HEK293T (cell line): ENCODE measurements around the gene TRIM29.
A peak's percentile ranks its signal among the peaks of the same experiment; 100 is the strongest.

Experiments used
- CTCF ChIA-PET: fragments of 350-600 bp; formaldehyde crosslinking; extraction: SDS; loops from one replicate; lab custom pipeline; 2021; ENCODE audit warnings: antibody characterized with exemption, inconsistent platforms; lab: Yijun Ruan, JAX
- POLR2A ChIA-PET: fragments of 350-600 bp; formaldehyde crosslinking; extraction: SDS; loops from one replicate; lab custom pipeline; 2020; ENCODE audit warnings: antibody characterized with exemption, inconsistent platforms; lab: Yijun Ruan, JAX
- DNase-seq: peaks from one replicate; pipeline ENCODE4 v3.0.0; 2012; ENCODE audit warnings: mixed read lengths; ENCODE audit errors: extremely low spot score
- ARNT ChIP-seq: fragments of 450-650 bp; IDR thresholded peaks from 2 replicates; pipeline ENCODE4 v1.6.1; 2017; ENCODE audit warnings: mild to moderate bottlenecking
- BHLHE40 ChIP-seq: fragments of 450-650 bp; IDR thresholded peaks from 2 replicates; pipeline ENCODE4 v1.6.1; 2016; ENCODE audit warnings: mild to moderate bottlenecking, moderate library complexity, borderline replicate concordance
- CTBP1 ChIP-seq: fragments of 450-650 bp; IDR thresholded peaks from 2 replicates; pipeline ENCODE4 v1.6.1; 2016; ENCODE audit warnings: borderline replicate concordance
- ELF4 ChIP-seq: fragments of 450-650 bp; IDR thresholded peaks from 2 replicates; pipeline ENCODE4 v1.6.1; 2017; ENCODE audit warnings: antibody characterized with exemption
- FOXA1 ChIP-seq: fragments of 450-650 bp; IDR thresholded peaks from 2 replicates; pipeline ENCODE4 v1.6.1; 2016; ENCODE audit warnings: mild to moderate bottlenecking
- FOXK2 ChIP-seq: fragments of 450-650 bp; IDR thresholded peaks from 2 replicates; pipeline ENCODE4 v1.6.1; 2016; ENCODE audit warnings: mild to moderate bottlenecking
- FOXM1 ChIP-seq: fragments of 450-650 bp; IDR thresholded peaks from 2 replicates; pipeline ENCODE4 v1.6.1; 2017; ENCODE audit warnings: mild to moderate bottlenecking, borderline replicate concordance
- HDGF ChIP-seq: fragments of 450-650 bp; IDR thresholded peaks from 2 replicates; pipeline ENCODE4 v1.6.1; 2017; ENCODE audit warnings: antibody characterized with exemption, borderline replicate concordance
- L3MBTL2 ChIP-seq: fragments of 450-650 bp; conservative IDR thresholded peaks from 2 replicates; pipeline ENCODE4 v1.6.1; 2016; ENCODE audit warnings: mild to moderate bottlenecking
- LEF1 ChIP-seq: fragments of 450-650 bp; IDR thresholded peaks from 2 replicates; pipeline ENCODE4 v1.6.1; 2017; ENCODE audit warnings: mild to moderate bottlenecking, borderline replicate concordance
- NFRKB ChIP-seq: fragments of 450-650 bp; IDR thresholded peaks from 2 replicates; pipeline ENCODE4 v1.6.1; 2016; ENCODE audit warnings: mild to moderate bottlenecking, moderate library complexity
- PKNOX1 ChIP-seq: fragments of 450-650 bp; IDR thresholded peaks from 2 replicates; pipeline ENCODE4 v1.6.1; 2016
- SP1 ChIP-seq: fragments of 450-650 bp; IDR thresholded peaks from 2 replicates; pipeline ENCODE4 v1.6.1; 2017
- SUZ12 ChIP-seq: fragments of 450-650 bp; IDR thresholded peaks from 2 replicates; pipeline ENCODE4 v1.6.1; 2016; ENCODE audit warnings: mild to moderate bottlenecking
- TARDBP ChIP-seq: fragments of 450-650 bp; IDR thresholded peaks from 2 replicates; pipeline ENCODE4 v1.6.1; 2016
- ZNF384 ChIP-seq: fragments of 450-650 bp; IDR thresholded peaks from 2 replicates; pipeline ENCODE4 v1.6.1; 2016

Gene TRIM29

GRCh38 chr11:120109531-120109930 is 28.4 kb downstream of the TRIM29 start:
- DNase-seq: no peak
- no peak for TF ChIP-seq ZNF384
- TF ChIP-seq SP1: no peak
- TF ChIP-seq TARDBP: no peak
- no peak for TF ChIP-seq FOXA1
- TF ChIP-seq HDGF: no peak
- ChIA-PET POLR2A (no interaction called here), CTCF (interaction anchor here (1.1 to 1.8 kb wide), 2 partner anchors 13 to 20 kb away, joined by 3 to 5 read pairs; no protein-coding TSS in a partner anchor)

- TF ChIP-seq LEF1 (no peak), L3MBTL2 (no peak), HDGF (no peak)
- CTCF ChIA-PET: interaction anchor here (0.5 to 1.8 kb wide), 11 partner anchors 9 to 434 kb away, joined by 3 to 8 read pairs (median 3); partner anchors contain the start of gene NECTIN1
- DNase-seq: no peak
- POLR2A ChIA-PET: no interaction called here
Observed at GRCh38 chr11:120108785-120109168, 29.1 kb downstream of the TRIM29 start.

- ChIA-PET POLR2A (no interaction called here), CTCF (interaction anchor here (0.5 to 1.8 kb wide), 14 partner anchors 9 to 434 kb away, joined by 3 to 8 read pairs (median 3); partner anchors contain the start of gene NECTIN1)
- TF ChIP-seq L3MBTL2 (no peak), ARNT (no peak), LEF1 (no peak), CTBP1 (no peak), FOXK2 (no peak), PKNOX1 (no peak), TARDBP (no peak), SUZ12 (no peak), HDGF (no peak), BHLHE40 (no peak), FOXM1 (no peak)
- peak; percentile 91 for DNase-seq
Observed at GRCh38 chr11:120108154-120108784, 29.6 kb downstream of the TRIM29 start.

GRCh38 chr11:120107692-120108091 is 30.2 kb downstream of the TRIM29 start:
- POLR2A ChIA-PET: no interaction called here
- no peak for DNase-seq
- CTCF ChIA-PET: interaction anchor here (0.9 to 1.6 kb wide), 6 partner anchors 11 to 379 kb away, joined by 3 to 8 read pairs (median 3); partner anchors contain the start of gene NECTIN1
- no peak for TF ChIP-seq ZNF384
- no peak for TF ChIP-seq TARDBP
- no peak for TF ChIP-seq L3MBTL2
- no peak for TF ChIP-seq BHLHE40
- TF ChIP-seq CTBP1: no peak
- TF ChIP-seq ARNT: no peak
- TF ChIP-seq SUZ12: no peak
- no peak for TF ChIP-seq FOXA1
- TF ChIP-seq PKNOX1: no peak
- no peak for TF ChIP-seq LEF1
- TF ChIP-seq ELF4: no peak

- DNase-seq: no peak
- ChIA-PET CTCF (interaction anchor here (1.1 kb wide), 1 partner anchor 12 kb away, joined by 3 read pairs; no protein-coding TSS in a partner anchor), POLR2A (no interaction called here)
- no peak for TF ChIP-seq ELF4
- TF ChIP-seq FOXM1: no peak
- TF ChIP-seq BHLHE40: no peak
- TF ChIP-seq SUZ12: no peak
- TF ChIP-seq SP1: no peak
- TF ChIP-seq FOXK2: no peak
Observed at GRCh38 chr11:120106354-120107150, 31.4 kb downstream of the TRIM29 start.

GRCh38 chr11:120105576-120105975 is 32.3 kb downstream of the TRIM29 start:
- TF ChIP-seq ELF4 (no peak), SP1 (no peak), SUZ12 (no peak), ZNF384 (no peak)
- ChIA-PET CTCF (interaction anchor here (0.6 kb wide), 1 partner anchor 93 kb away, joined by 3 read pairs; no protein-coding TSS in a partner anchor), POLR2A (no interaction called here)
- no peak for DNase-seq

- CTCF ChIA-PET: no interaction called here
- TF ChIP-seq NFRKB: no peak
- TF ChIP-seq SUZ12: no peak
- TF ChIP-seq FOXK2: no peak
- TF ChIP-seq CTBP1: no peak
- no peak for TF ChIP-seq LEF1
- TF ChIP-seq FOXM1: no peak
- TF ChIP-seq HDGF: no peak
- no peak for TF ChIP-seq ELF4
- no peak for TF ChIP-seq BHLHE40
- TF ChIP-seq L3MBTL2: no peak
- TF ChIP-seq FOXA1: no peak
- TF ChIP-seq ARNT: no peak
- TF ChIP-seq ZNF384: no peak
- TF ChIP-seq PKNOX1: no peak
- no peak for TF ChIP-seq TARDBP
- DNase-seq: no peak
- POLR2A ChIA-PET: no interaction called here
Observed at GRCh38 chr11:120104041-120104565, 33.8 kb downstream of the TRIM29 start.
